GM21576 (cell line): ENCODE results near the gene KRT32.

Source experiments
- ATAC-seq: cut with Tn5 transposase; IDR thresholded peaks from one replicate; pipeline ENCODE4 v1.9.1; 2021; ENCODE audit warnings: mild to moderate bottlenecking, moderate library complexity; ENCODE audit not compliant: unreplicated experiment

KRT32 gene

GRCh38 chr17:41468346-41468745 is 1.2 kb upstream of the KRT32 start:
- ATAC-seq: no peak

- ATAC-seq: no peak
These were observed 375 bp upstream of the KRT32 start for GRCh38 chr17:41467561-41467960.

- ATAC-seq: no peak
These were observed 2.5 kb downstream of the KRT32 start for GRCh38 chr17:41464682-41465081.

- no peak for ATAC-seq
These were observed 3.0 kb downstream of the KRT32 start for GRCh38 chr17:41464173-41464572.

GRCh38 chr17:41463746-41464145 is 3.4 kb downstream of the KRT32 start:
- no peak for ATAC-seq

GRCh38 chr17:41462705-41463104 is 4.5 kb downstream of the KRT32 start:
- ATAC-seq: no peak

- ATAC-seq: no peak
These were observed 9.5 kb downstream of the KRT32 start for GRCh38 chr17:41457676-41458075.

GRCh38 chr17:41456204-41456603 is 11.0 kb downstream of the KRT32 start:
- ATAC-seq: no peak

GRCh38 chr17:41455236-41455635 is 11.9 kb downstream of the KRT32 start:
- no peak for ATAC-seq

- no peak for ATAC-seq
These were observed 14.1 kb downstream of the KRT32 start for GRCh38 chr17:41453066-41453465.

- no peak for ATAC-seq
These were observed 14.9 kb downstream of the KRT32 start for GRCh38 chr17:41452281-41452680.

GRCh38 chr17:41451154-41451728 is 15.9 kb downstream of the KRT32 start:
- ATAC-seq: no peak

- no peak for ATAC-seq
These were observed 18.2 kb downstream of the KRT32 start for GRCh38 chr17:41449008-41449407.

GRCh38 chr17:41448506-41448905 is 18.7 kb downstream of the KRT32 start:
- no peak for ATAC-seq

GRCh38 chr17:41446806-41447205 is 20.4 kb downstream of the KRT32 start:
- no peak for ATAC-seq

- no peak for ATAC-seq
These were observed 22.5 kb downstream of the KRT32 start for GRCh38 chr17:41444640-41445039.

- ATAC-seq: no peak
These were observed 23.0 kb downstream of the KRT32 start for GRCh38 chr17:41444186-41444585.

GRCh38 chr17:41442739-41443138 is 24.4 kb downstream of the KRT32 start:
- ATAC-seq: no peak

- no peak for ATAC-seq
These were observed 26.6 kb downstream of the KRT32 start, which contains the start of gene KRT38 for GRCh38 chr17:41440531-41441033. Gene KRT38 (minus strand): TSS chr17:41440983. CDS start chr17:41440921, 62 bp downstream.

- no peak for ATAC-seq
These were observed 27.8 kb downstream of the KRT32 start for GRCh38 chr17:41439375-41439774.

- ATAC-seq: no peak
These were observed 29.4 kb downstream of the KRT32 start for GRCh38 chr17:41437769-41438168.

- ATAC-seq: no peak
These were observed 29.9 kb downstream of the KRT32 start for GRCh38 chr17:41437254-41437653.

- no peak for ATAC-seq
These were observed 32.8 kb downstream of the KRT32 start for GRCh38 chr17:41434415-41434814.
